D341Med (cell line): ENCODE results near the gene POC1A.
A peak's percentile ranks its signal among the peaks of the same experiment; 100 is the strongest.

Experiments
- DNase-seq: peaks from one replicate; pipeline ENCODE4 v3.0.0; 2012; ENCODE audit warnings: low spot score

The POC1A gene

DNA sequence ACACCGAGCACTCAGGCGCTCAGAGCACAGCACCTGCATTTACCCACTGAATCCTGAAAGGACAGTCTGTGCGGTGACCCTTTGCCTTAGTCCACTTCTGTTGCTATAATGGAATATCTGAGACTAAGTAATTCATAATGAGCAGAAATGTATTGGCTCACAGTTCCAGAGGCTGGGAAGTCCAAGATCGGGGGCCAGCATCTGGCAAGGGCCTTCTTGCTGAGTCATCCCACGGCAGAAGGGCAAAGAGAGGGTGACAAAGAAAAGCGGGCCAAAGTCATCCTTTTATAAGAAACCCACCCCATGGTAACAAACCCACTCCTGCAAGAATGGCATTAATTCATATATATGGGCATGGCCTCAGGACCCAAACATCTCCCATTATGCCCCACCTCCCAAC, 27.7 kb downstream of the POC1A start:
- no peak for DNase-seq

- DNase-seq: no peak
These were observed 28.2 kb downstream of the POC1A start for GRCh38 chr3:52126036-52126435.

DNA sequence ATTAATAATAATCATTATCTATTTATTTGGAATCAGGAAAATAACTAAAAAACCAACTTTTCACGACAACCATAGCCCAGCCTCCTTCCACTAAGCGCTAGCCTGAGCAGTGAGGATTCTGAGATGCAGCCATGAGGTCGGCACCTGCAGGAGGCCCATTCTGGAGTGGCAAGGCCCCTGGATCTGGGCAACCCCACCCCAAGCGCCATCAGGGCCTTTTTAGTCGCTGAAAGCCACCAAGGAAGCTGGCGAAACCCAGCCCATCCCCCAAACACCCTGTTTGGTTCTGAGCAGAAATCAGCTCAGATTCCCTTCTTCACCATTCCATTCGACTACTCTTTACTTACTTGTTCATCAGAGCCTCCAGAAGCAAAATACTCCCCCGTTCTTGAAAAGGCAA, 29.5 kb downstream of the POC1A start:
- DNase-seq: no peak

GRCh38 chr3:52124126-52124525, 30.1 kb downstream of the POC1A start:
- no peak for DNase-seq

DNA sequence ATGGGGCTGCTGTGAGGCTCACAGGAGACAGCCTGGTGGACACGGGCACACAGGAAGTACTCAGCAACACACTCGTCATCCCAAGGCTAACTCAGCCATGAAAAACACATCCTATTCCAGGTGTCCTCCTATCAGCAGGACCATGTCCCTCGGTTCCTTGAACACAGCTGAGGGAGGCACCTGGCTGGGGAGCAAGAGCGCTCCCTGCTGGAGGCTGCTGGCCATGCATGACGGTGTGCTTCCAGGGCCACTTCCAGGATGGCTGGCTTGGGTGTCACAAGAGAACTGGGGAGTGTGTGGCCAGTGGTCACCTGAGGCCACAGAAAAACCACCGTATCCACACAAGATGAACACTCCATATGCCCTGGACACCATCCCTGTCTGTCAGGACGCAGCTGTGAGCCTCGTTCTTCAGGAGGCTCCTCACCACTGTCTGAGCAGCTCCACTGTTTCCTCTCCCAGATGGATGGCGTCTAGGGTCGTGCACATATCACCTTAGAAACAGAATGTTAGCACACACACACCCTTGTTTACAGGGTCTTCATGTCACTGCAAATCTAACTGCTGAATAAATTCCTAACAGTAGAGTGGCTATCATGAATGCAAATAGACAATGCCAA, 31.0 kb downstream of the POC1A start:
- DNase-seq: peak; percentile 92

GRCh38 chr3:52122491-52122890, 31.7 kb downstream of the POC1A start:
- no peak for DNase-seq

DNA sequence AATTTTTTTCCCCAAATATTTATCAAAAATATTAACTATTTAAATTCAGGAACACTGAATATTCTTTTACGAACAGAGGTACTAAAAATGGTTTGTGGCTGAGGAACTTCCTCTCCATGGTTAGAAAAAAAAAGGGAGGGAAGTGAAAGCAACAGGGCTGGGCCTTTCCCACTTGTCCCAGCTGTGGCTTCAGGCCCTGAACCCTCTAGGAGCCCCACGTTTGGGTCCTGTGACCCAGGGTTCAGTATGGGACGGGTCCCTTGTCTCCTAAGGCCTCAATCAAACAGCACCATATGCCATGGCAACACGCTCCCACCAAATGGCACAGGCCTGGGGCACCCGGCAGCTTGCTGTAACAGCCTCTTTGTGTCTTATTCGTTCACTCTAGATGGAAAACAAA, 32.4 kb downstream of the POC1A start:
- DNase-seq: no peak

GRCh38 chr3:52121464-52121805, 32.8 kb downstream of the POC1A start:
- DNase-seq: no peak

DNA sequence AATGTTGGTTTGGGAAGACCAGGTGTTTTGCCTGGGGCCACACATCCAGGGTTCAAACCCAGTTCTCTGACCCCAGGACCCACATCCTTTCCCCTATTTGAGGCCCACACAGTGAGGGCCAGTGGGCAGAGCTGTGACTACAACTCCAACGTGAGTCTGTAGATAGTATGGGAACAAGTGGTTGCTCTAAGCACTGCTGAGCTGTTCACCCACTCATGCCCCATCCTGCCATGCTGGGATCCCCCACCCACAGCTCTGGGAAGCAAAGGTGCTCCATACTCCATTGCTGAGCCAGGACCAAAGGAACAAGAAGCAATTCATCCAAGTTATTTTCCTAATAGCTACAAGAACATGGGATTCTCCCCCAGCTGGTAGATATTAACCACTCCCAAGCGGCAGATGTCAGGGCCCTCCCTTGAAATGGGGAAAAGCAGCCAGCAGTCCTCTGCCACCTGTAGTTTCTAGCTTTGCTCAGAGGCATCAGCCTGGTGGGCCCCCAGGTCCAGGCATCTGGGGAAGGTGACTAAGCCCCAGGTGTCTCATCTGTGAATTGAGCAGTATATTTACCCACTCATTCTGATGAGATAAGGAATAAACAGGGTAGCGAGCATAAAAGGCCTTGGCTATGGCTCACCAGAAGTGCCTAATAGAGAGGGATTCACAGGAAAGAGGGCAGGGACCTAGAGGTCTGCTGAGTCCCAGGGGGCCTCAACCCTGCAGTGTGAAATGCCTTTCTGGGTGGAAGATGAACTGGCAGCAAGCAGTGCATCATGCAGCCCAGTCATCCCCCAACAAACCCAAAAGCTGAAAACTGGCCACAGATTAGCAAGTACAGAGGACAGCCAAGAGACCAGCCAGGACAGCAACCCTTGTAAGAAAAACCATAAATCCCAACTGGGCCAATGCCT, 33.4 kb downstream of the POC1A start:
- DNase-seq: no peak

DNA sequence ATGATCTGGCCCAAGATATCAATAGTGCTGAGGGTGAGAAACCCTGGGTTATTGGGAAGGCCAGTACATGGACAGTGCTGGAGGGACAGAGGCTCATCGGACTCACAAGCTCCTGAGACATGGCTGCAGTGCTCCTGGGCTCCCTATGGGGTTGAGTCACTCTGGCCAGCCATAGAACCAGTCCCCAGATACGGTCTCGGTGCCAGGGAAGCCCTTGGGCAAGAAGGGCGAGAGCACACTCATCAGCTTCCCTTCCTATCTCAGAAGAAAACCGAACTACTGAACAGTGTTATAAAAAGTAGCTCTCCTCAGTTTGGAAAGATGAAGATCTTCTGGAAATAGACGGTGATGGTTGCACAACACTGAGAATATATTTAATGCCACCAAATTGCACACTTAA, 34.4 kb downstream of the POC1A start:
- no peak for DNase-seq

GRCh38 chr3:52119099-52119498, 35.1 kb downstream of the POC1A start:
- no peak for DNase-seq

DNA sequence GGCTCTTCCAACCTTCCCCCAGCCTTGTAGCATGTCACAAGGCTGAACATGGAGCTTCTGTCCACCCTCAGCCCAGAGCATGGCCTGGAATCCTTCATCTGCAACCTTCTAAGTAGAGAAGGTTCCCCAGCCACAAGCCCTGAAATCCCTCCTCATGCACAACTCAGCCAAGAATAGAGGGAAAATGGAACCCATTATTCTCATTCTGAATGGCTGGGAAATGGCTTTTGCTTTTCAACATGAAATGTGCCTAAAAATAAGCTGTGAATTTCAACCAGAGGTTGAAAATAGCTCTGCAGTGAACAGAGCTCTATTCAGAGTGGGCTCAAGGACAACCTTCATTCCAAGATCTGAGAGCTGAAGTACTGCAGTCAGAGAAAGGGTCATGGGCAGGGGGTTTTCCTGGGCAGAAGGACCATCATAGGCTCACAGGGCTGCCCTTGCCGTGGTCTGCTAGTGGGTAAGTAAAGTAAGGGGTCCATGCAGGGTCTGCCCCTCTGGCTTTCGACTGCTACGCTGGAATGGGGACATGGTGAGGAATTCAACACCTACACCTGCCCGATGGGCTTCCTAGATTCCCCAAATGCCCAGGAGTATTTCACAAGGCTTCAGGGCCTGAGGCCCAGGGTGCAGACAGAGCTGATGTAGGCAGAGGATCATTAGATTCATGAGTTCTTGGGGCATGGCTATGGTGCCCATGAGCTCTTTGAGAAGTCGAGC, 35.9 kb downstream of the POC1A start:
- DNase-seq: no peak

DNA sequence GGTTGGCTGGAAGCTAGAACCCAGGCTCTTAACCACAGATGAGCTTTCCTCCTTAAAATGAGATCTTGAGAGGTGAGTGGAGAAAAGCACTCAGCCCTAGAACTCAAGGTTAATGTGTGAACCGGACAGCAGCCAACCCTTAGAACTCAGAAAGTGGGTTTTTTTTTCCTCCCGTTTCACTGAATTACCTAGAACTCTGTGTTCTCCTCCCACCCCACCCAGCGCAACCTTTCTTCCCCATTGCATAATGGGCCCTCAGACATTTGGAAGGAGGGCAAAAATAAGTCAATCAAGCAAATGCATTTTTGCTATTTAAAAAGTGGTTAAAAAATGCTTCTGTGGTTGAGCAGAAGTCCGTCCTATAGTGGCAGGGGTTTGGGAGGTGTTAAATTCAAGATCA, 36.7 kb downstream of the POC1A start:
- no peak for DNase-seq

GRCh38 chr3:52112056-52112455, 42.2 kb downstream of the POC1A start:
- no peak for DNase-seq

DNA sequence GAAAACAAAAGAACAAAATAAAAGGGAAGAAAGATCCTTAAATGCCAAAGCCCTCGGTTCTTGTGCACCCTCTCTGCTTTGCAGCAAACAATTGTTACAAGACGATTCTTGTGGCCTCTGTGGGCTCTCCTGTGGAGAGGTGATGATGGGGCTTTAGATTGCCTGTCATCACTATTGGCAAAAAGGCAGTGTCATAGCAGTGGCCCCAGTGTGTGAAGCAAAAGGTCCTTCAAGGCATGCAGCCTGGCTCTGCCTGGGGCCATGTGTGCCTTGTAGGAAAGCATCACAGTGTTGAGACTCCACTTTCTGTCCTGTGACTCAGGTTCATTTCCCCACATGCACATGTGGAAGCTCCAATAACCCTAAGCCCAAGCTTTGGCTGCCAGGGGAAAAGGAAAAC, 43.7 kb downstream of the POC1A start:
- no peak for DNase-seq

GRCh38 chr3:52109611-52110301, 44.5 kb downstream of the POC1A start:
- DNase-seq: no peak

GRCh38 chr3:52108302-52109232, 45.7 kb downstream of the POC1A start:
- peak; percentile 52 for DNase-seq

DNA sequence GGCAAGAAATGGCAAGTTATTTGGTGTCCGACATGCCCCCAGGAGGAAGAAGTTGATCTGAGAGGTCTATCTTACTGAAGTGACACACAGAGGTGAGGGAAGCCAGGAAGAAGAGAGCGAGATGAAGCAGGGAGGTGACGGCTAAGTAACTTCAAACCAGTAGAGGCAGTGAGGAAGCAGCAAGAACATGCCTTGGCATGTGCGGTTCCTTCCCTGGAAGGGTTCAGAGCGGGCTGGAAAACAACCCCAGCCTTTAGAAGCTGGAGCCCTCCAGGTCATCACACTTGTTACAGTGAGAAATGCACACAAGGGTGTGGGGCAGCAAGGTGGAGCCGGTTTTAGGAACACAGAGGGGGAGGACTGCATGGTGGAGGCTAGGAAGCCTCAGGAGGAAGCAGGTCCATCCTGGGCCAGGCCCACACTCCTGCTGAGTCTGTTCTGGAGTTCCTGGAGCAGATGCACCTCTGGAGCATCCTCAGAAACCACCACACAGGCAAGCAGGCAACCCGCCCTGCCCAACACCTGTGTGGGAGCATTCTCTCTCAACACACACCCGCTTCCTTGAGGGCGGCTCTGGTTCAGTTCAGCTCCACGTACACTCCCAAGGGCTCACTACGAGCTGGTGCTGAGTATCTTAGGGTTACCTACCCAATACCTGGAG, 47.1 kb downstream of the POC1A start:
- DNase-seq: no peak

DNA sequence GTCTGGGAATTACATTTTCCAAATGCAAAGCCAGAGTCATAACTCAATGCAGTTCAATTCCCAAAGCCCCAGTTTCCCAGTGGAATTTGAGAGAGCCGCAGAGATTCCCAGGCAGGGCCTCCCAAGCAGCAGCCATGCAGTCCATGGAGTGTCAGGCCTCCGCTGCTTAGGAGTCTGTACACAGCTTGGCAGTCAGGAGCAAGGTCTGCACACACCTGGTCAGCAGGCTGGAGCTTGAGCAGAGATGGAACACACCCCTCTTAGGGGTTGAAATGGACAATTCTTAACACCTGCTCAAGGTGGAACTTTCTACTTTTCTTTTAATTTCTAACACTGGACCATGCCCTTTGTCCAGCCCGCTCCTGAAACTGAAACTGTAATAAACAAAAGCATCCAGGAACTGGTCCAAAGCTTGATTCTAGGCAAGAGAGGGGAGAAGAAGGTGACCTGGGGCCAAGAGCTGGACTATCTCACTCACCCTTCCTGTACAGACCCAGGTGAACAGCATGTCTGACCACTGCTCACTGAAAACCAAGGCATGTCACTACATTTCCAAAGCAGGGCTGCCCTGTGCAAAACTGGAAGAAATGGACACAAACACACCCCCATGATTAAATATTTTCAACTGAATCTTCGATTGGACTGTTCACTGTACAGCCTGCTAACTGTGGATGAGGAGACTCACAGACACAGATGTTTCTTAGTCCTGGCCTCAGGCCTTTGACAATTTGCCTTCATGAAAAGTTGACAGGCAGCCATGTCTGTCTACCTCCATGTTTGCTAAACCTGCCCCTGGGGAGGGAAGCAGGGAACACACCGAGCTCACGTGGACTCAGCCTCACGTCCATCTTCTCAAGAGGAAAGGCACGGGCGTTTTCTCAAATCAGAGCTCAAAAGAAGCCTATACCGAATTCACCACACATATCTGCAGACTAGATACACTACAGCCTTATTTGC, 49.3 kb downstream of the POC1A start:
- DNase-seq: no peak

DNA sequence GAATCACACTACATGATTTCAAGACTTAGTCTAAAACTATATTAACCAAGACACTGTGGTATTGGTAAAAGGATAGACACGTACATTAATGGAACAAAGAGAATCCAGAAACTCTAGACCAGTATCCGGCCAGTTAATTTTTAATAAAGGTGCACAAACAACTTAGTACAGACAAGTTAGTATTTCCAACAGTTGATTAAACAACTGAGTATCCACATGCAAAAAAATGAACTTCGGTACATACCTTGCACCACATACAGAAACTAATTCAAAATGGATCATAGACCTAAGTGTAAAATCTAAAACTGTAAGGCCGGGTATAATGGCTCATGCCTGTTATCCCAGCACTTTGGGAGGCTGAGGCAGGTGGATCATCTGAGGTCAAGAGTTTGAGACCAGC, 51.3 kb downstream of the POC1A start:
- DNase-seq: no peak
